ENCODE data around the gene MAJIN.

DNA sequence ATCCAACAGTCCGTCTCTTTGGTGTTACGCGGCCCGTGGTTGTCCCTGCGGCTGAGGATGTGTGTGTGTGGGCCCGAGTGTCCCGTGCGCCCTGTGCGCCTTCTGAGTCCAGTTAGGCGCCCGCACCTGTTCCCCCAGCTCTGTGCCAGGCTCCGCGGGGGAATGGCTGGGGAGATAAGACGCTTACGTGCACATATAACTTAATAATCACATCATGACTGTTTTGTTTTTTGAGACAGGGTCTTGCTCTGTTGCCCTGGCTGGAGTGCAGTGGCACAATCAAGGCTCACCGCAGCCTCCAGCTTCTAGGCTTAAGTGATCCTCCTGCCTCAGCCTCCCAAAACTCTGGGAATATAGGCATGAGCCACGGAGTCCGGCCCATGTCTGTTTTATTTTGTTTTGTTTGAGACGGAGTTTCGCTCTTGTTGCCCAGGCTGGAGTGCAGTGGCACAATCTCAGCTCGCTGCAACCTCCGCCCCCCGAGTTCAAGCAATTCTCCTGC is 42.9 kb upstream of the MAJIN start:
- TF ChIP-seq, protein P1, sequence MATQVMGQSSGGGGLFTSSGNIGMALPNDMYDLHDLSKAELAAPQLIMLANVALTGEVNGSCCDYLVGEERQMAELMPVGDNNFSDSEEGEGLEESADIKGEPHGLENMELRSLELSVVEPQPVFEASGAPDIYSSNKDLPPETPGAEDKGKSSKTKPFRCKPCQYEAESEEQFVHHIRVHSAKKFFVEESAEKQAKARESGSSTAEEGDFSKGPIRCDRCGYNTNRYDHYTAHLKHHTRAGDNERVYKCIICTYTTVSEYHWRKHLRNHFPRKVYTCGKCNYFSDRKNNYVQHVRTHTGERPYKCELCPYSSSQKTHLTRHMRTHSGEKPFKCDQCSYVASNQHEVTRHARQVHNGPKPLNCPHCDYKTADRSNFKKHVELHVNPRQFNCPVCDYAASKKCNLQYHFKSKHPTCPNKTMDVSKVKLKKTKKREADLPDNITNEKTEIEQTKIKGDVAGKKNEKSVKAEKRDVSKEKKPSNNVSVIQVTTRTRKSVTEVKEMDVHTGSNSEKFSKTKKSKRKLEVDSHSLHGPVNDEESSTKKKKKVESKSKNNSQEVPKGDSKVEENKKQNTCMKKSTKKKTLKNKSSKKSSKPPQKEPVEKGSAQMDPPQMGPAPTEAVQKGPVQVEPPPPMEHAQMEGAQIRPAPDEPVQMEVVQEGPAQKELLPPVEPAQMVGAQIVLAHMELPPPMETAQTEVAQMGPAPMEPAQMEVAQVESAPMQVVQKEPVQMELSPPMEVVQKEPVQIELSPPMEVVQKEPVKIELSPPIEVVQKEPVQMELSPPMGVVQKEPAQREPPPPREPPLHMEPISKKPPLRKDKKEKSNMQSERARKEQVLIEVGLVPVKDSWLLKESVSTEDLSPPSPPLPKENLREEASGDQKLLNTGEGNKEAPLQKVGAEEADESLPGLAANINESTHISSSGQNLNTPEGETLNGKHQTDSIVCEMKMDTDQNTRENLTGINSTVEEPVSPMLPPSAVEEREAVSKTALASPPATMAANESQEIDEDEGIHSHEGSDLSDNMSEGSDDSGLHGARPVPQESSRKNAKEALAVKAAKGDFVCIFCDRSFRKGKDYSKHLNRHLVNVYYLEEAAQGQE (IDR thresholded peaks at IDR 0.05; ENCODE audit: unreplicated experiment): no peak
- TF ChIP-seq, protein P2, sequence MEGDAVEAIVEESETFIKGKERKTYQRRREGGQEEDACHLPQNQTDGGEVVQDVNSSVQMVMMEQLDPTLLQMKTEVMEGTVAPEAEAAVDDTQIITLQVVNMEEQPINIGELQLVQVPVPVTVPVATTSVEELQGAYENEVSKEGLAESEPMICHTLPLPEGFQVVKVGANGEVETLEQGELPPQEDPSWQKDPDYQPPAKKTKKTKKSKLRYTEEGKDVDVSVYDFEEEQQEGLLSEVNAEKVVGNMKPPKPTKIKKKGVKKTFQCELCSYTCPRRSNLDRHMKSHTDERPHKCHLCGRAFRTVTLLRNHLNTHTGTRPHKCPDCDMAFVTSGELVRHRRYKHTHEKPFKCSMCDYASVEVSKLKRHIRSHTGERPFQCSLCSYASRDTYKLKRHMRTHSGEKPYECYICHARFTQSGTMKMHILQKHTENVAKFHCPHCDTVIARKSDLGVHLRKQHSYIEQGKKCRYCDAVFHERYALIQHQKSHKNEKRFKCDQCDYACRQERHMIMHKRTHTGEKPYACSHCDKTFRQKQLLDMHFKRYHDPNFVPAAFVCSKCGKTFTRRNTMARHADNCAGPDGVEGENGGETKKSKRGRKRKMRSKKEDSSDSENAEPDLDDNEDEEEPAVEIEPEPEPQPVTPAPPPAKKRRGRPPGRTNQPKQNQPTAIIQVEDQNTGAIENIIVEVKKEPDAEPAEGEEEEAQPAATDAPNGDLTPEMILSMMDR (conservative IDR thresholded peaks at IDR 0.05; ENCODE audit: low read depth in 2 of 2): no peak
- TF ChIP-seq POLR2AphosphoS5 (IDR thresholded peaks at IDR 0.05; ENCODE audit: low read depth) (no peak), EZH2 (IDR thresholded peaks at IDR 0.05; ENCODE audit: low read depth, unreplicated experiment) (no peak), STAT1 (IDR thresholded peaks at IDR 0.05; ENCODE audit: unreplicated experiment) (no peak), CREB1 (CRISPR knock-in tag; IDR thresholded peaks at IDR 0.05; ENCODE audit: low read depth) (no peak), EZH2phosphoT487 (IDR thresholded peaks at IDR 0.05; ENCODE audit: unreplicated experiment) (no peak), ZNF114 (CRISPR knock-in tag; IDR thresholded peaks at IDR 0.05) (no peak)
- TF ChIP-seq, protein P3, sequence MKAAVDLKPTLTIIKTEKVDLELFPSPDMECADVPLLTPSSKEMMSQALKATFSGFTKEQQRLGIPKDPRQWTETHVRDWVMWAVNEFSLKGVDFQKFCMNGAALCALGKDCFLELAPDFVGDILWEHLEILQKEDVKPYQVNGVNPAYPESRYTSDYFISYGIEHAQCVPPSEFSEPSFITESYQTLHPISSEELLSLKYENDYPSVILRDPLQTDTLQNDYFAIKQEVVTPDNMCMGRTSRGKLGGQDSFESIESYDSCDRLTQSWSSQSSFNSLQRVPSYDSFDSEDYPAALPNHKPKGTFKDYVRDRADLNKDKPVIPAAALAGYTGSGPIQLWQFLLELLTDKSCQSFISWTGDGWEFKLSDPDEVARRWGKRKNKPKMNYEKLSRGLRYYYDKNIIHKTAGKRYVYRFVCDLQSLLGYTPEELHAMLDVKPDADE (IDR thresholded peaks at IDR 0.05): no peak
